GM19099 (cell line): ENCODE results near the gene ARIH2.

ENCODE experiments used
- POLR2A ChIP-seq: IDR thresholded peaks from 3 replicates; pipeline ENCODE4 v1.6.1; 2011; ENCODE audit warnings: low read depth; ENCODE audit not compliant: insufficient read length; ENCODE audit errors: extremely low read depth

ARIH2 gene

GRCh38 chr3:49028673-49029562, 110.3 kb downstream of the ARIH2 start, which contains the start of gene IMPDH2:
TSS of gene IMPDH2 (minus strand) at chr3:49029398. CDS start at chr3:49029350, 48 bp downstream.
- TF ChIP-seq POLR2A, result peak; percentile 100

GRCh38 chr3:49029563-49029884, 110.9 kb downstream of the ARIH2 start:
- no peak for TF ChIP-seq POLR2A

- no peak for TF ChIP-seq POLR2A
These were observed 111.7 kb downstream of the ARIH2 start for GRCh38 chr3:49030321-49030720.

- no peak for TF ChIP-seq POLR2A
These were observed 114.1 kb downstream of the ARIH2 start for GRCh38 chr3:49032646-49033304.

- TF ChIP-seq POLR2A, result no peak
These were observed 116.0 kb downstream of the ARIH2 start for GRCh38 chr3:49034650-49035049.

- TF ChIP-seq POLR2A, result no peak
These were observed 116.6 kb downstream of the ARIH2 start for GRCh38 chr3:49035281-49035680.
